ENCODE measurements around the gene GTF2IRD1.
"Not testable (repeated sequence)": the region's sequence is repeated elsewhere in the genome, so short reads cannot be mapped to it uniquely, and the experiment has no call there.

The GTF2IRD1 gene

DNA sequence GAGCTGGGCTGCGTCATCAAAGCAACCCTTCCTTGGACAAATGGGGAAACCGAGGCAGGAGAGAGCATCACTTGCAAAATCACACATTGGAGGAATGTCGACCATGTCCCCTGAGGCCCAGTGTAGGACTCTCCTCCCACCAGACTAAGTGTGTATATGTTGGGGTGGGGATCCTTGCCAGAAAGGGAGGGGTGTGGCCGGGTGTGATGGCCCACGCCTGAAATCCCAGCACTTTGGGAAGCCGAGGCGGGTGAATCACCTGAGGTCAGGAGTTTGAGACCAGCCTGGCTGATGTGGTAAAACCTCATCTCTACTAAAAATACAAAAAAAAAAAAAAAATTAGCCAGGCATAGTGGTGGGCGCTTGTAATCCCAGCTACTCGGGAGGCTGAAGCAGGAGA, 23.3 kb upstream of the GTF2IRD1 start:
- DNase-seq: not testable (repeated sequence)

DNA sequence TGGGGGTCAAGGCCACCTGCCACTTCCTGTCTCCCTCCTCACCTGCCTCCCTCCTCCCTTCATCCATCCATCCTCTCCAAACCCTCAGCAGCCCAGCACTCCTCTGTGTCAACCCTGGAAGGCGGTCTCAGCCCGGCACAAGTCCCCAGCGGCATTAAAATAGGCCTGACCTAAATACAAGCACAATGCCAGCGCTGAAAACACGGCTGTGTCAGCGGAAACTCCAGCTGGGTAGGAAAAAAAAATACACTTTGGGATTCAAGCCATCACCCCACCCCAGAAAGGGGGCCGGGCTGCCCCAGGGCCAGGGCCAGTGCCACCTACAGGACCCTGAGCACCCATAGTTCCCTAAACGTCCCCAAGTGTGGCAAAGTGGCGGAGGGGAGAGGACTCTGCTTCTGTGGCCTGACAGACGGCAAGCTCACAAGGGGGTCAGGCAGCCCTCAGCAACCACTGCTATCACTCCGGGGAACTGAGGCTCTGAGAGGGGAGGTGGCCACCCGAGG, 22.7 kb upstream of the GTF2IRD1 start:
- no peak for DNase-seq

GRCh38 chr7:74437291-74437571, 16.5 kb upstream of the GTF2IRD1 start:
- not testable (repeated sequence) for DNase-seq

DNA sequence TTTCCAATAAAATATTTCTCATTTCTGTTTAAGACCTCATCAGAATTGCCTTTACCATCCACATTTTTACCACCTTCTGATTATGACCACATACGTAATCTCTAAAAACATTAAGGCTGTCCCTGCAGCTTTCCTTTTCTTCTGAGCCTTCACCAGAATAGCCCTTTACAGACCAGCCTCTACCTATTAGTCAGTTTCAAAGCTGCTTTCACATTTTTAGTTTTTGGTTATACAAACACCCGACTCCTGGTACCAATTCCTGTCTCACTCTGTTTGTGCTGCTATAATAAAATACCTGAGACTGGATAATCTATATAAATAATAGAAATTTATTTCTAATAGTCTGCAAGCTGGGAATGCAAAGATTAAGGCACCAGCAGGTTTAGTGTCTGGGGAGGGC, 15.4 kb upstream of the GTF2IRD1 start:
- no peak for DNase-seq

- no peak for DNase-seq
These were observed 14.2 kb upstream of the GTF2IRD1 start for GRCh38 chr7:74439541-74439940.

GRCh38 chr7:74440143-74440542, 13.6 kb upstream of the GTF2IRD1 start:
- DNase-seq: not testable (repeated sequence)

GRCh38 chr7:74441801-74442200, 11.9 kb upstream of the GTF2IRD1 start:
- DNase-seq: no peak

- DNase-seq: no peak
These were observed 10.0 kb upstream of the GTF2IRD1 start for GRCh38 chr7:74443543-74444247.

DNA sequence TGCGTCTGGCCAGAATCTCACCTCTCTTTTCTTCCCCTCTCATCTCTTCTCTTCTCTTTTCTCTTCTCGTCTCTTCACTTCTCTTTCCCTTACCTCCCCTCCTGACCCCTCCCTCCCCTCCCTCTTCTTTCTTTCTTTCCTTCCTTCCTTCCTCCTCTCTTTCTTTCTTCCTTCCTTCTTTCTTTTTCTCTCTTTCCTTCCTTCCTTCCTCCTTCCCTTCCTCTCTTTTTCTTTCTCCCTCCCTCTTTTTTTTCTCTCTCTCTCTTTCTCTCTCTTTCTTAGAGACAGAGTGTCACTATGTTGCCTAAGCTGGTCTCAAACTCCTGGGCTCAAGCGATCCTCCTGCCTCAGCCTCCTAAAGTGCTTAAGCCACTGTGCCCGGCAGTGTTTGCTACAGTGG, 4.6 kb upstream of the GTF2IRD1 start:
- DNase-seq: no peak

- peak; percentile 24 for DNase-seq
These were observed 3.8 kb upstream of the GTF2IRD1 start for GRCh38 chr7:74449809-74450397.

- DNase-seq: no peak
These were observed 871 bp upstream of the GTF2IRD1 start for GRCh38 chr7:74452748-74453321.

DNA sequence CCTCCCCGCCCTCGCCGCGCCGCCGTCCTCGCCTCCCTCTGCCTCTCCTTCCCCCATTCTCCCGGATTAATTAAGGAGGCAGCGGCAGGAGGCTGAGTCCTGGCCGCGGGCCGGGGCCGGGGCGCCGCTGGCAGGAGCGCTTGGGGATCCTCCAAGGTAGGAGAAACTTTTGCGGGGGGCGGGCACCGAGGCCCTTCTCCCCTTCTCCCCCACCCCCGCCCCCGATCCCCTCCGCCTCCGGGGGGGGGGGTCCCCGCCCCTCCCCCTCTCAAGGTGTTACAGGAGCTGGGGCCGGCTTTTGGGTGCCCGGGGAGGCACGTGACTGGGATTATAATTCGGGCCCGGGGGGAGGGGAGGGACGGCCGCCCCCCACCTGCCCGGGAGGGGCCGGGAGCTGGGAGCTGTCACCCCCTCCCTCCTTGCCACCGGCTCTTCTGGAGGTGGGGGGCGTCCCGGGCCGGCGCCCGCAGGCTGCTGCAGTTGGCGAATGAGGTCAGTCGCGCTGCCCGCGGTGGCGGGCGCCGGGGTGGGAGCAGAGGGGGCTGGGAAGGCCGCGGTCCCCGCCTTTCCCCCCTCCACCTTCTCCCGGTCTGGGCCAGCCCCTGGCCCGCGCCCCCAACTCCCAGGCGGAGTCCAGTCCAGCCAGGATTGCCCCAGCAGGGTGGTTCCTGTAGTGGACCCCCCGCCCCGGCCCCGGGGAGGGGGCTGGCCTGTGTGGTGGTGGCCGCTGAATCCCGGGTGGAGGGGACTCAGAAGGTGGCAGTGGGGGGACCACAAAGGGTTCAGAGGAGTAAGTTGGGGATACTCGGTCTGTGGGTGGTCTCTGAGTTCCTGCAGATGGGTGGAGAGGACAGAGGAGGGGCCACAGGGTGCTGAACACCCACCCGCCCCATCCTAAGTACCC, 567 bp downstream of the GTF2IRD1 start:
- DNase-seq: no peak

- DNase-seq: no peak
These were observed 1.2 kb downstream of the GTF2IRD1 start for GRCh38 chr7:74454925-74455288.

- DNase-seq: no peak
These were observed 1.6 kb downstream of the GTF2IRD1 start for GRCh38 chr7:74455291-74455804.

DNA sequence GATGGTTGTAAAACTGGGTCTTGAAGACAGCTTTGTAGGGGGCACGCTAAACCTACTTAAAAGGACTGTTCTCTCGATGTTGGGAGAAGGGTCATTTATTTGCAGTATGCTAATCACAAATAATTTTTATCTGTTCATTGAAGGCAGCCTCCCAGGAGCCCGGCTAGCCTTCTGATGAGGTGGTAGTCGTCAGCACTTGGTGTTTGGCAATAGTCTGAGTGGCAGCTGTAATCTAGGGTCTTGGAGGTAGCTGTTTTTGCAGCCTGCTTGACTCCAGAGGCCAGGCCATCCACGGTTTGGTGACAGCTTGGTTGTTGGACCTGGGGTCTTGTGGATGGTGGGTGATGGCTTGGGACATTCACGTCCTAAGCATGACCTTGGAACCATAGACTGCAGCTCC, 2.2 kb downstream of the GTF2IRD1 start:
- DNase-seq: no peak

DNA sequence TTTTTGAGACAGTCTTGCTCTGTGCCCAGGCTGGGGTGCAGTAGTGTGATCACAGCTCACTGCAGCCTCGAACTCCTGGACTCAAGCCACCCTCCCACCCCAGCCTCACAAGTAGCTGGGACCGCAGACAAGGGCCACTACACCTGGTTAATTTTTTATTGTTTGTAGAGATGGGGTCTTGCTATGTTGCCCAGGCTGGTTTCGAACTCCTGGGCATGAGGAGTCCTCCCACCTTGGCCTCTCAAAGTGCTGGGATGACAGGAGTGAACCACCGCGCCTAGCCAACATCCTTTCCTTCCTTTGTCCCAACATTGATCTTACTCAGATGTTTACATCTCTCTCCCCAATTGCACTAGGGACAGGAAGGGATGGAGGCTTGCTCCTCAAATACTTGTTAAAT, 3.3 kb downstream of the GTF2IRD1 start:
- no peak for DNase-seq

- DNase-seq: no peak
These were observed 8.4 kb downstream of the GTF2IRD1 start for GRCh38 chr7:74461970-74462706.

- no peak for DNase-seq
These were observed 9.0 kb downstream of the GTF2IRD1 start for GRCh38 chr7:74462707-74463100.

DNA sequence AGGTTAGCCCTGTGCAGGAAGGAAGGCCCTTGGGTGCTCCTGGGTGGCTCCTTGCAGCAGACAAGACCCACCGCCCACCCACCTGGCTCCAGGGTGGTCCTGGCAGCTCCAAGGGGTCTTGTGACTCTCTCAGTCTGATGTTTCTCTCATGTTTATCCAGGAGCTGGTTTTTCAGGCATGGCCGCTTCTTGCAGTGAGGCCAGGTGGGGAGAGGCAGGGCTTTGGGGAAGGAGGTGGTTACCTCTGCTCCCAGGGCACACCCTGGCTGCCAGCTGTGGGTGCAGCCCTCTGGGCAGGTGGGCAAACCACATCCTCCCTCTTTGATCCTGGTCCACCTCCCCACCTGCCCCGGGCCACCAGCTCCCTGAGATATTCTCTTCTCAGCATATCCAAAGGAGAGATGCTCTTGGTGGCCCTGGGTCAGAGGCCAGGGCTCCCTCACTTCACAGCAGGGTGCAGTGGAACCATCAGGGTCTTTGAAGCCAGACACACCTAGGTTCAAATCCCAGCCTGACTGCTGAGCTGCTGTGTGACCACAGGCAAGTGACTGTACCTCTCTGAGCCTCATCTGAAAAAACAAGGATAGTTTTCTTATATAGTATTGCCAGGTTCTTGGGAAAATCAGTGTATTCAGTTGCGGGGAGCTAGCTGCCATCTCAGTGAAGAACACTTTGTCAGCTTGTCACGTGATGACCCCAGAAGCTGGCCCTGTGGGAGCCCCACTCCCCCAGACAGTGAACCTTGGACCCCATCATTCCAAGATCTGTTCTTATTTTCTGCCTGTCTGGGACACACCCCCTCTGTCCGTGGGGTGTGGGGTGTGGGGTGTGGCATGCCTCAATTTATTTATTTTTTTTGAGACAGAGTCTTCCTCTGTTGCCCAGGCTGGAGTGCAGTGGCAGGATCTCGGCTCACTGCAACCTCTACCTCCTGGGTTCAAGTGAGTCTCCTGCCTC, 11.5 kb downstream of the GTF2IRD1 start:
- DNase-seq: peak; percentile 16

GRCh38 chr7:74466196-74466813, 12.6 kb downstream of the GTF2IRD1 start:
- DNase-seq: no peak

DNA sequence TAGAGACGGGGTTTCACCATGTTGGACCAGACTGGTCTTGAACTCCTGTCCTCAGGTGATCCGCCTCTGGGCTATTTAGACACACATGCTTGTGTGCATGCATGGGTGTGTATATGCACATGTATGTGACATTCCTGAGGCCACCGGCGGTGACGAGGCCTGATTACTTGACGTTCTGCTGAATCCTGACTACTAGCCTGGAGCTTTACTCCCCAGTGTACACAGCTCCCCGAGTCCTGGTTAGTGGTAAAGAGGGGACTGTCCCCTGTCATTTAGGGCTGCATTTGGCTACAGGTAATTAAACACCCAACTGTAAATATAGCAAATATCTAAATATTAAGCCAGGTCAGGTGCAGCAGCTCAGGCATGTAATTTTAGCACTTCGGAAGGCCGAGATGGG, 14.2 kb downstream of the GTF2IRD1 start:
- no peak for DNase-seq
